Smooth muscle cell (in vitro differentiated cells): ENCODE data around the gene ANKS1A. TPM values are rescaled to one million over a fixed set of nuclear protein-coding genes. Genes with fewer than 3 reads are reported as not detected.
A peak's percentile ranks its signal among the peaks of the same experiment; 100 is the strongest.

Experiments
- DNase-seq: peaks from one replicate; lab custom pipeline; 2025; ENCODE audit not compliant: unreplicated experiment; lab: John Stamatoyannopoulos, UW
- H2AFZ ChIP-seq: fragments of 200-600 bp; sonication (generic); 2 replicates; pipeline ENCODE4 v1.6.0; 2016; ENCODE audit warnings: antibody characterized with exemption, low read depth, mild to moderate bottlenecking
- H3F3A ChIP-seq: fragments of 200-600 bp; sonication (generic); 2 replicates; pipeline ENCODE4 v1.6.0; 2017; ENCODE audit warnings: antibody characterized with exemption, low read depth
- H3K27ac ChIP-seq: fragments of 200-600 bp; sonication (generic); 2 replicates; pipeline ENCODE4 v1.5.1; 2016; ENCODE audit warnings: low read depth, mild to moderate bottlenecking
- H3K27me3 ChIP-seq: fragments of 200-600 bp; sonication (generic); 2 replicates; pipeline ENCODE4 v1.6.1; 2016; ENCODE audit warnings: low read depth, mild to moderate bottlenecking
- H3K36me3 ChIP-seq: fragments of 200-600 bp; sonication (generic); 2 replicates; pipeline ENCODE4 v1.5.1; 2016; ENCODE audit warnings: low read depth
- H3K4me1 ChIP-seq: fragments of 200-600 bp; sonication (generic); 2 replicates; pipeline ENCODE4 v1.5.1; 2016; ENCODE audit warnings: low read depth
- H3K4me2 ChIP-seq: fragments of 200-600 bp; sonication (generic); 2 replicates; pipeline ENCODE4 v1.6.0; 2016; ENCODE audit warnings: mild to moderate bottlenecking
- H3K4me3 ChIP-seq: fragments of 200-600 bp; sonication (generic); 2 replicates; pipeline ENCODE4 v1.5.1; 2016; ENCODE audit warnings: mild to moderate bottlenecking
- H3K79me2 ChIP-seq: fragments of 200-600 bp; sonication (generic); 2 replicates; pipeline ENCODE4 v1.6.0; 2016; ENCODE audit warnings: low read depth, mild to moderate bottlenecking
- H3K9ac ChIP-seq: fragments of 200-600 bp; sonication (generic); 2 replicates; pipeline ENCODE4 v1.6.0; 2016; ENCODE audit warnings: low read depth
- H3K9me3 ChIP-seq: fragments of 200-600 bp; sonication (generic); replicated peaks from 2 replicates; pipeline ENCODE4 v1.5.1; 2016; ENCODE audit warnings: low read depth
- H4K20me1 ChIP-seq: fragments of 200-600 bp; sonication (generic); 2 replicates; pipeline ENCODE4 v1.6.0; 2016; ENCODE audit warnings: low read depth
- WGBS: methylation state at CpG from one replicate; pipeline ENCODE4 v1.1.7; 2016; ENCODE audit warnings: low lambda C conversion rate; 5-methylcytosine and 5-hydroxymethylcytosine counted together
- polyA plus RNA-seq: library from polyadenylated mRNA; unstranded; fragments of >200 nt; fragmentation: Nextera tagmentation; extraction: Ambion mirVana; gene quantifications from 2 replicates; pipeline ENCODE4 v1.2.1, GENCODE V29; 2016
- total RNA-seq: library from RNA; depleted of rRNA; stranded (reverse); fragments of >200 nt; gene quantifications from 2 replicates; pipeline ENCODE4 v1.2.3, GENCODE V29; 2014
- TF ChIP-seq, protein P1 (sequence below): fragments of 200-600 bp; sonication (generic); IDR thresholded peaks from 2 replicates; pipeline ENCODE4 v1.5.1; 2017; ENCODE audit warnings: borderline replicate concordance, mild to moderate bottlenecking, antibody characterized with exemption; ENCODE audit not compliant: insufficient read depth, poor library complexity, severe bottlenecking

The ANKS1A gene
- total and polyA plus RNA-seq, 2 experiments from 2014 or later = 28.9 to 39.2 TPM

GRCh38 chr6:34900321-34901031 lies 11.4 kb downstream of the ANKS1A start:
- Histone ChIP-seq H3K4me1 (no peaks in the 10 kb centered on the region), H3K36me3 (no peaks in the 10 kb centered on the region), H3K79me2 (peaks cover 51% of the 10 kb centered on the region), H3K27ac (no peak overlapping the region), H3K9ac (no peak overlapping the region), H4K20me1 (peaks cover 88% of the 10 kb centered on the region), H3K9me3 (no peaks in the 10 kb centered on the region), H3K27me3 (no peaks in the 10 kb centered on the region), H3F3A (no peaks in the 10 kb centered on the region), H3K4me3 (no peak overlapping the region), H2AFZ (no peak overlapping the region), H3K4me2 (no peak overlapping the region)
- TF ChIP-seq, protein P1, sequence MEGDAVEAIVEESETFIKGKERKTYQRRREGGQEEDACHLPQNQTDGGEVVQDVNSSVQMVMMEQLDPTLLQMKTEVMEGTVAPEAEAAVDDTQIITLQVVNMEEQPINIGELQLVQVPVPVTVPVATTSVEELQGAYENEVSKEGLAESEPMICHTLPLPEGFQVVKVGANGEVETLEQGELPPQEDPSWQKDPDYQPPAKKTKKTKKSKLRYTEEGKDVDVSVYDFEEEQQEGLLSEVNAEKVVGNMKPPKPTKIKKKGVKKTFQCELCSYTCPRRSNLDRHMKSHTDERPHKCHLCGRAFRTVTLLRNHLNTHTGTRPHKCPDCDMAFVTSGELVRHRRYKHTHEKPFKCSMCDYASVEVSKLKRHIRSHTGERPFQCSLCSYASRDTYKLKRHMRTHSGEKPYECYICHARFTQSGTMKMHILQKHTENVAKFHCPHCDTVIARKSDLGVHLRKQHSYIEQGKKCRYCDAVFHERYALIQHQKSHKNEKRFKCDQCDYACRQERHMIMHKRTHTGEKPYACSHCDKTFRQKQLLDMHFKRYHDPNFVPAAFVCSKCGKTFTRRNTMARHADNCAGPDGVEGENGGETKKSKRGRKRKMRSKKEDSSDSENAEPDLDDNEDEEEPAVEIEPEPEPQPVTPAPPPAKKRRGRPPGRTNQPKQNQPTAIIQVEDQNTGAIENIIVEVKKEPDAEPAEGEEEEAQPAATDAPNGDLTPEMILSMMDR = no peak
- DNase-seq = no peak
- 98% methylated on average over 4 of the region's 4 CpGs for WGBS

- Histone ChIP-seq H3K79me2 (peaks cover 46% of the 10 kb centered on the region), H3K27ac (peak overlapping the region; percentile 14), H3K36me3 (no peaks in the 10 kb centered on the region), H2AFZ (no peak overlapping the region), H3K4me1 (no peaks in the 10 kb centered on the region), H3K4me2 (peak overlapping the region; percentile 12), H3K9ac (no peak overlapping the region), H3K27me3 (no peaks in the 10 kb centered on the region), H3K4me3 (no peak overlapping the region), H4K20me1 (peaks cover 88% of the 10 kb centered on the region), H3K9me3 (no peaks in the 10 kb centered on the region), H3F3A (no peaks in the 10 kb centered on the region)
- TF ChIP-seq, protein P1 = no peak
- 74% methylated on average over 5 of the region's 5 CpGs for WGBS
- DNase-seq = no peak
Observed at GRCh38 chr6:34901930-34902329, 12.9 kb downstream of the ANKS1A start.

DNA sequence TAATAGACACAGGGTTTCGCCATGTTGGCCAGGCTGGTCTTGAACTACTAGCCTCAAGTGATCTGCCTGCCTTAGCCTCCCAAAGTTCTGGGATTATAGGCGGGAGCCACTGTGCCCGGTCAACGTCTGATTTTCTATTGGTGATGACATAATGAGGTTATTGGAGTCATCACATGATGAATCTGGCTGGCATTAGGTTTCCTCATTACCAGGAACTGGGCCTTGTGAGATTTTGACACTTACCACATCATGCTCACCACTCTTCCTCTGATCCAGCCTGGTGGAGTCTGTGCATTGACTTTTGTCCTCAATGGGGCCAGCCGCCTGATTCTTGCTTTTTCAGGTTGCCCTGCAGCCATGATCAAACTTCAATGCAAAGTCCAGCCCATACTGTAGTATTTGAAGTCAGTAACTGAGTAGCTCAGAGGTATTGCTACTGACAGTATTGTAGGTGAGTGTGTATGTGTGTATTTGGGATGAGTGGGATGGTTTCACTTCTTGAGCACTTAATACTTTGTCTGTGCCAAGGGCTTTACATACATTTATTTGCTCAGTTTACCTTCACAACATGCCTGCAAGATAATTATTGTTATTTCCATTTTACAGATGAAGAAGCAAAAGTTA lies 16.0 kb downstream of the ANKS1A start:
- H3K4me2 ChIP-seq = no peak overlapping the region
- TF ChIP-seq, protein P1 = no peak
- no peak overlapping the region for H3K27ac ChIP-seq
- WGBS = 97% methylated on average over 5 of the region's 5 CpGs
- peaks cover 35% of the 10 kb centered on the region for H3K79me2 ChIP-seq
- no peak for DNase-seq
- no peaks in the 10 kb centered on the region for H3K36me3 ChIP-seq
- no peak overlapping the region for H3K4me3 ChIP-seq
- no peaks in the 10 kb centered on the region for H3K9me3 ChIP-seq
- H4K20me1 ChIP-seq = peaks cover 91% of the 10 kb centered on the region
- no peaks in the 10 kb centered on the region for H3K4me1 ChIP-seq
- no peaks in the 10 kb centered on the region for H3K27me3 ChIP-seq
- H3K9ac ChIP-seq = no peak overlapping the region
- H2AFZ ChIP-seq = no peak overlapping the region
- H3F3A ChIP-seq = no peaks in the 10 kb centered on the region
